ENCODE data around the gene TMPO.
A peak's percentile ranks its signal among the peaks of the same experiment; 100 is the strongest.
"Not testable (repeated sequence)": the region's sequence is repeated elsewhere in the genome, so short reads cannot be mapped to it uniquely, and the experiment has no call there.

TMPO gene, protein sequence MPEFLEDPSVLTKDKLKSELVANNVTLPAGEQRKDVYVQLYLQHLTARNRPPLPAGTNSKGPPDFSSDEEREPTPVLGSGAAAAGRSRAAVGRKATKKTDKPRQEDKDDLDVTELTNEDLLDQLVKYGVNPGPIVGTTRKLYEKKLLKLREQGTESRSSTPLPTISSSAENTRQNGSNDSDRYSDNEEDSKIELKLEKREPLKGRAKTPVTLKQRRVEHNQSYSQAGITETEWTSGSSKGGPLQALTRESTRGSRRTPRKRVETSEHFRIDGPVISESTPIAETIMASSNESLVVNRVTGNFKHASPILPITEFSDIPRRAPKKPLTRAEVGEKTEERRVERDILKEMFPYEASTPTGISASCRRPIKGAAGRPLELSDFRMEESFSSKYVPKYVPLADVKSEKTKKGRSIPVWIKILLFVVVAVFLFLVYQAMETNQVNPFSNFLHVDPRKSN

DNA sequence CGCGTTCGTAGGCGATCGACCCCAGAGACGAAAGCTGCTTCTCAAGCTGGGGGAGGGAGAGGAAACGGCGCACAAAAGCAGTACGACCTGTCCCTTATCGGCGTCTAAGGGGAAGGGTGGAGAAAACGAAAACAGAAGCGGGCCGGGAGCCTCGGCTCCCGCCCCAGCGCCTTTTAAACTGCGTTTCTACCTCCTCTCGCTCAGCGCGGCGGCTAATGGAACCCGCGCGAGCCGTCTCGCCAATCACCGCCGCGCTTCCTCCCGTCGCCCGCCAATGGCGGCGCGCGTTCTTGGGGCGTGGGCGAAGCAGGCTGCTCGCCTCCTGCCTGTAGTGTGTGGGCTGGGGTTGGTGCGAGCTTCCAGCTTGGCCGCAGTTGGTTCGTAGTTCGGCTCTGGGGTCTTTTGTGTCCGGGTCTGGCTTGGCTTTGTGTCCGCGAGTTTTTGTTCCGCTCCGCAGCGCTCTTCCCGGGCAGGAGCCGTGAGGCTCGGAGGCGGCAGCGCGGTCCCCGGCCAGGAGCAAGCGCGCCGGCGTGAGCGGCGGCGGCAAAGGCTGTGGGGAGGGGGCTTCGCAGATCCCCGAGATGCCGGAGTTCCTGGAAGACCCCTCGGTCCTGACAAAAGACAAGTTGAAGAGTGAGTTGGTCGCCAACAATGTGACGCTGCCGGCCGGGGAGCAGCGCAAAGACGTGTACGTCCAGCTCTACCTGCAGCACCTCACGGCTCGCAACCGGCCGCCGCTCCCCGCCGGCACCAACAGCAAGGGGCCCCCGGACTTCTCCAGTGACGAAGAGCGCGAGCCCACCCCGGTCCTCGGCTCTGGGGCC lies at the start of gene TMPO:
Gene TMPO, plus strand, starts transcription at position 304 of the 824 bp plus-strand sequence. Its CDS starts 278 bp downstream, at position 582.
- peak; percentile 93 for DNase-seq

DNA sequence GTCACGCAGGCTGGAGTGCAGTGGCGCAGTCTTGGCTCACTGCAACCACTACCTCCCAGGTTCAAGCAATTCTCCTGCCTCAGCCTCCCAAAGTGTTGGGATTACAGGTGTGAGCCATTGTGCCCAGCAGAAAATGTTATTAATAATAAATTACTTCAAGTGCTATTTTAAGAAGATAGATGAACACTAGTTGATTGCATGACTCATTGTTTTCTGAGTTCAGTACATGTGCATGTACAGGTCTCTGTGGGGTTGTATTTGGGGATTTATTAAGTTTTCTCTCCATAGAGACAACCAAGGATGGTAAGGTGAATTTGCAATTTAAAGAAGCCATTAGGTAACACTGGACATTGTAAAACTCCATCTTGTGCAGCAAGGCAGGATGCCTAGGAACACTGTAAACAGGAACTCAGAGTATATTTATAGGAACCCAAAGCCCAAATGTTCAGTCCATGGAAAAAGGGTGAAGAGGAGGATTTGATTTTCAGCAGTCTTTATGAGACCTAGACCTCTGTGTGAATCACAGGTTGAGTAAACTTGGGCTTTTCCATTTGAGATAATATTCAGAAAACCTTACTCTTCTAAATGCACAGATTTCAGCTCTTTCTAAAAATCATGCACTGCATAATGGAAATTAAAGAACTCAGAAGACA lies 49.3 kb upstream of the TMPO start:
- DNase-seq, result no peak

DNA sequence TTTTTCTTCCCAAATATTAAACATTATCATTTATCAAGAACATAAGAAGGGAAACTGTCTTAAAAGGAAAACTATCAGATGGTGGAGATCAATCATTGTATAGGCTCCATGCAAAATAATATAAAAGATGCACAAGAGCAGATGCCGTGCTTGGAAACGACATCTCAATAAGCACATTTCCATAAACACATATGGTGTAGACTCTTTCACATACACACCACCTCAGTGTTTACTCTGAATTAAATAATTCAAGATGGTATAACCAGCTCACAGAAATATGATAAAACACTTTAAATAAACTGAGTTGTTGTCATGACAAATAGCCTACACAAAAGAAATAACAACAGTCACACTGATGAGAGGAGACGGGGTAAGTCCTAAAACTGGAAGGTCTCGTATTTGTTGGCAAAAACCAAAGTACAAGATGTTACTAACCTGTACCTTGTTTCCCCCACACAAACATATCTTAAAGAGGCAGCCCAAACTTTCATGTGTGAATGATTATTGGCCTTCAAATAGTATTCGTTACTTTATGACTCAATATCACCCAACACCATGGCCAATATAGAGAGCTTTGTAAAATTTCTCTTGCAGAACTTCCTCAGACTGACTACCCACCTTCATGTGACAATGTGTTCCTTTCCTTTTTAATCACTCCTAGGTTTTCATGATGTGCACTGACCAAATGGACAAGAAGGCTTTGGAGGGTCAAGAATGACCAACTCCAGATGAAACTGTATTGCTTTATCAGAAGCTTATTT lies 48.6 kb upstream of the TMPO start:
- DNase-seq, result no peak

DNA sequence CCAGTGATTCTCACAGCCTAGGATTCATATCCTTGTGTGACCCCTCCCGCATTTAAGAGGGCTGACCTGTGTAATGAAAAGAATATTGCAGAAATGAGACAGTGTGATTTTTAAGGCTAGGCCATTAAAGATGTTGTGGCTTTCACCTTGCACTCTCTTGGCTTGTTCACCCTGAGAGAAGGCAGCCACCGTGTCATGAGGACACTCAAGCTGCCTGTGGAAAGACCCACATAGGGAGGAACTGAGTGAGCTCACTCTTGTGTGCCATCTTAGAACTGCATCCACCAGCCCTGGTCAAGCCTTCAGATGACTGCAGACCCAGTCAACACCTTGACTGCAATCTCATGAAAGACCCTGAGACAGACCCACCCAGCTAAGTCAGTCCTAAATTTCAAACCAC lies 46.3 kb upstream of the TMPO start:
- DNase-seq, result no peak

DNA sequence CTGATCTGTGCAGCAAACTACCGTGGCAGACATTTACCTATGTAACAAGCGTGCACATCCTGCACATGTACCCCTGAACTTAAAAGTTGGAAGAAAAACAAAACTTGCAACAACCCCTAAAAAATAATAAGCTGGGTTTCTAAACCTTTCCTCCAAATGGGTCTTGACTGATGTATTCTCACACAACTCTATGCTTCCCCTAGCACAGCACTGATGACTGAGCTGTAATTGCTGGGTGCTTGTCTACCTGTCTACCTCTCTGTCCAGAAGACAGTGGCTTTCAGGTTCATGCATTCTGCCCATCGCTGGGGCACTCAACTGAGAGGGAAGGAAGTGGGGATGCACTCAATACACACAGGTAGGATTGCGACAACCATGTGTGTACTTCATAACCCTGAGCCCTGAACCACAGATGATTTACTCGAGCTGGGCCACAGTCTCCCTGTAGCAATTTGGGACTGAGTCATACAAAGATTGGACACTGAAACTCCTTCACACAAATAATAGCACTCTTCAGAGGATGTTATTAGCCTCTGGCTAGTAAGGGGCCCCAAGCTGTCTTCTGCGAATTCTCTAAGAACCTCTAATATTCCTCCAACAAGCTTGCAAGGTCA lies 44.8 kb upstream of the TMPO start:
- DNase-seq, result no peak

DNA sequence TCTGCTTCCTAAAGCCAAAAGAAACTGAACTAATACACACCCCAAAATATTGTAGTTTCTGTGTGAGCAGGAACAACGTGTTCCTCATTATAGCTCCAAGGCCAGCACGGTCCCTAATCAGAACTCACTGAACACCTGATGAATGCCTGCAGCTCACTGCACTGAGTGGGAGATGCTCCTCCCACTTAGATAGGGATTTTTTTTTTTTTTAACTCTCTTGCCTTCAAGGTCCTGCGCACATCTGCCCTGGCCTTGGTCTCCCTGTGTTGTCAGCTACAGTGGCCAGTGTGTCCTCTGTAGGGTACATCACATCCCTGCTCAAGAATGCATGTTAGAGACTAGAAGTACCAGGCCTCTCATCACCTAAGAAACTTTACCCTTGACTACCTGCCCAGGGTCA lies 44.3 kb upstream of the TMPO start:
- DNase-seq, result no peak

DNA sequence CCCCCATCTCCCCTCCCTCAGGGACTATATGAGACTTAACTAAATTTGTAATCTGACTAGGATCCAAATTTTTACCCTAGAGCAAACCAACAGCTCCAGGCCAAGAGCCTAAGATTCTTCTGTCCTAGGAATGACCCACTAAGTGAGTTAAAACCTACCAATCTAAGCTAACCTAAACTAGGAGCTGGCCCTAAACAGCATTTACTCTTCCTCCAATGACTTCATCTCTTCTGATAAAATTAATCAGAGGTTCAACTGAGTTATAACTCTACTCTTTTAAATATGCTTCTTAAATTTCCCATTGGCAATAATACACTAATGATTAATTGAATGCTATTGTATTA lies 39.9 kb upstream of the TMPO start:
- no peak for DNase-seq

DNA sequence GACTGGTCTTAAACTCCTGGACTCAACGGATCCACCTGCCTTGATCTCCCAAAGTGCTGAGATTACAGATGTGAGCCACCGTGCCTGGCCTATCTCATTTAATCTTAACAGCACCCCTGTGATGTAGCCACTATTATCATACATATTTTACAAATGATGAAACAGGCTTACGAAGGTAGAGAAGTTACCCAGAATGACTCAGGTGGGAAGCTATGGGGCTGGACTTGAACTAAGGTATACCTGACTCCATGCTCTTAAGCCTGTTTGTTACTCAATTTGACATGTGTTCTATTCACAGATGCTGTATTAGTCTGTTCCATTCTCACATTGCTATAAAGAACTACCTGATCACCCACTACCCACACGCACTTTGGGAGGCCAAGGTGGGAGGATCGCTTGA lies 36.8 kb upstream of the TMPO start:
- no peak for DNase-seq

DNA sequence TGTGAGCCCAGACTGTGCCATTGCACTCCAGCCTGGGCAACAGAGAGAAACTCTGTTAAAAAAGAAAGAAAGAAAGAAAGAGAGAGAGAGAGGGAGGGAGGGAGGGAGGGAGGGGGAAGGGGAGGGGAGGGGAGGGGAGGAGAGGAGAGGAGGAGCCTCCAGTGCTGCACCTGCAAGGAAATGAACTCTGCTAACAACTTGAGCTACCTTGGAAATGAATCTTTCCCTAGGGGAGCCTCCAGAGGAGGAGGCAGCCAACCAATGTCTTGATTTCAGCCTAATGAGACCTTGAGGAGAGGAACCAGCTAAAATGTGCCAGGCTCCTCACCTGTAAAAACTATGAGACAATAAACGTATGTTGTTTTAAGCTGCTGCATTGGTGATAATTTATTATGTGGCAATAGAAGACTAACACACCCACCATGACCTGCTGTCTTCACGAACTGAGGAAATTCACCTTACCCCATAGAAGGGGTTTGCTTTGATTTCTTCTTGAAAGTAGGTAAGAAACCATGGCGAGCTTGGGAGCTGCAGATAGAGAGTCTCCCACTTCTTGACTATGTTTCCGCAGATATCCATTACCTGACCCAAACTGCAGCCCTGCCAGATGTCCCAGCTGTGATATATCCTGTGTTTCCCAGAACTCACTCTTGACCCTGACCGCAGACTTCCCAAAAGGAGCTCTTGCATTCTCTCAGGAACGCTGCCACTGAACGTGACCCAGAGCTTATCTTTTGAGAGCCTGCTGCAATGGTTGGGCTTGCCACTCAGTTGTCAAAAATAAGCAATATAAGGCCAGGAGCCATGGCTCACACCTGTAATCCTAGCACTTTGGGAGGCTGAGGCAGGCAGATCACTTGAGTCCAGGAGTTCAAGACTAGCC lies 31.5 kb upstream of the TMPO start:
- DNase-seq, result no peak

DNA sequence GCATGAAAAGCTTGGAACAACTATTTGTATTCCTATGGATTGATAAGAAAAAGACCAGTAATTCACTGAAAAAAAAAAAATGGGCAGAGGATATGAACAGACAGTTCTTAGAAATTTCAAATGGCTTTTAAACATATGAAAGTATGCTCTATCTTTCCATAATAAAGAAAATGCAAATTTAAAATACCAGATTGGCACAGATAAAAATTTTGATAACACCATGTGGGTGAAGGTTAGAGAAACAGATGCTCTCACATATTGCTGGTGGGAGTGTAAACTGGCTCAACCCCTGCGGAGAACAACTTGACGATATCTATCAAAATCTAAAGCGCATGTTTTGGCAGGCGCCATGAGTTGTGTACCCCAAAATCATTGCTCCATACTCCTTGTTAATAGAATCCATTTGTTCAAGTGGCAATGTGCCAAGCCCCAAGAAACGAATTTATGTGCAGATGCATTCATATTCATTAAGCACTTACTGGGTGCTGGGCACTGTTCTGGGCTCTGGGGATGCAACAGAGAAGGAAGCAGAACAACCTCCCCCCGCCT lies 29.5 kb upstream of the TMPO start:
- no peak for DNase-seq

DNA sequence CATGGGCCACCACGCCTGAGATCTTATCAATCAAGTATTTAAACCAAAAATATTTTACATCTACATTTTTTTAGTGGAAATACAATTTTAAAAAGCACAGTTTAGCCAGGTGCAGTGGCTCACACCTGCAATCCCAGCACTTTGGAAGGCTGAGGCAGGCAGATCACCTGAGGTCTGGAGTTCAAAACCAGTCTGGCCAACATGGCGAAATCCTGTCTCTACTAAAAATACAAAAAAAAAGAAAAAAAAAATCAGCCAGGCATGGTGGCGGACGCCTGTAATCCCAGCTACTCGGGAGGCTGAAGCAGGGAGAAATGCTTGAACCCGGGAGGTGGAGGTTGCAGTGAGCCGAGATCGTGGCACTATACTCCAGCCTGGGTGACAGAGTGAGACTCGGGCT lies 27.0 kb upstream of the TMPO start:
- DNase-seq, result not testable (repeated sequence)

DNA sequence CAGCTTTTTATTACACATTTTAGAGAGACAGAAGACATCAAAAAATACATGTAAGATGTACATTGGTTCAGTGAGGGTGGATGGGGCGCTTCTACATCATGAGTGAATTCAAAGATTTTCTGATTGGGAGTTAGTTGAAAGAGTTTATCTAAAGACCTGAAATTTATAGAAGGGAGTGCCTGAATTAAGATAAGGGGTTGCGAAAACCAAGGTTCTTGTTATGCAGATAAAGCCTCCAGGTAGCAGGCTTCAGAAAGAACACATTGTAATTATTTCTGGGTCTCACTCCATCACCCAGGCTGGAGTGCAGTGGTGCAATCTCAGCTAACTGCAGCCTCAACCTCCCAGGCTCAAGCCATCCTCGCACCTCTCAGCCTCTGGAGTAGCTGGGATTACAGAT lies 26.2 kb upstream of the TMPO start:
- no peak for DNase-seq

DNA sequence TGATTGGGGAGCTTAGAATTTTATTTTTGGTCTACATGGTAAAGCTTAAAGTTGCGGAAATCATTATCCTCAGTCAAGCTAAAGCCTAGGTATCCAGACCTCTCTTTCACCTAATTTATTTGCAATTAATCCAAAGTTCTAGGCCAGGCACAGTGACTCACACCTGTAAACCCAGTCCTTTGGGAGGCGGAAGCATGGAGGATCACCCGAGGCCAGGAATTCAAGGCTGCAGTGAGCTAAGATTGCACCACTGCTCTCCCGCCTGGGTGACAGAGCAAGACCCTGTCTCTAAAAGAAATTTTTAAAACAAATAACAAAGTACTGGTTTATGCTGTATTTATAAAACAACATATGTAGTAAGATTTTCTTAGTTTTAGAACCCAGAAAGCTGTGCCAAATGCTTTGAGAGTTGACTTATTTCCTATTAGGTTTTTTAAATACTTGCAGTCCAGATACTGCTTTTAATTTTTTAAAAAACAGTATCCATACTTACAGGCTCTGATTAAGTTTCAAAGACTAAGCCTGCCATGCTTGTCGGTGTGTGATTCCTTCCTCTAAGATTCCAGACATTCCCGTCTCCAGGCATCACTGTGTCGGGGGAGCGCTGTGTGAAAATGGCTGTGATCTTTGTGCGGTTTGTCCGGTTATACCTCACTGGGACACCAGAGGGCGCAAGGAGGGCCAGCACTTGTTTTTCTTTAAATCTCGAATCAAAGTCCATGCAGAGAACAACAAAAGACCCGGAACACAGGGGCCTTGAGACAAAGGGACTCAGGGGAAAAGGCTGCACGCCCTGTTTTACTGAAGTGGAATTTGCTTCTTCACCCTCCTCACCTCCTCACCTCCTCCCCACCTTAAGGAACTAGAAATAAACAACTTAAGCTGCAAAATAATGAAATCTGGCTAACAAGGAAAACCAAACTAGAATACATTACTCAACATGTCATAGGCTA lies 24.6 kb upstream of the TMPO start:
- peak; percentile 83 for DNase-seq

DNA sequence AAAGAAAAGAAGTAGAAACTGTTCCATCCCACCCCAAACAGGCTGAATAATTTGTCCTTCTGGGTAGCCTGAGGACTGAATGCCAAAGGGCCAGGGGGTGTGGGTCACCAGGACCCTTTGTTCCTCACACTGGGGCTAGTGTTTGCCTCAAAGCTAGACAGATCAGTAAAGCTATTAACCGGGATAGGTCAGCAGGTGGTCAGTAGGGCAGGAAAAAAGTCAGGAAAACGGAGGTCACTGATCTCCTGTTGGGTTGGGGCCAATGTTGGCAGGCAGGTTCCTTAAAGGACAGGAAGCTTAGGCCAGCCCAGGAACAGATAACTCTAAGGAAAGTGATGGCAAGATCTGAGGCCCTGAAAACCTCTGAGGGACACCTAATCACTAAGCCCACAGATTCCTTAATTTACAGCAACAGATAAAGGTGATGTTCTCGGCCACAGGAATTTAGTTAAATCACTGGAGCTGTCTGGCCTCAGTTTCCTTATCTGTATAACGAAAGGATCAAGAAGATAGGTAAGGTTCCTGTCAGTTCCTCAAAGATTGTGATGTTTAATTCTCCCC lies 22.7 kb upstream of the TMPO start:
- DNase-seq, result no peak

DNA sequence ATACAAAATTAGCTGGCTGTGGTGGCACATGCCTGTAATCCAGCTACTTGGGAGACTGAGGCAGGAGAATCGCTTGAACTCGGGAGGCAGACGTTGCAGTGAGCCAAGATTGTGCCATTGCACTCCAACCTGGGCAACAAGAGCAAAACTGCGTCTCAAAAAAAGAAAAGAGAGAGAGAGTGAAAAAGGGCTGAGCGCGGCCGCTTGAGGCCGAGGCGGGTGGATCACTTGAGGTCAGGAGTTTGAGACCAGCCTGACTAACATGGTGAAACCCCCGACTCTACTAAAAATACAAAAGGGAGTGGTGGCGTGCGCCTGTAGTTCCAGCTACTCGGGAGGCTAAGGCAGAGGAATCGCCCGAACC lies 14.1 kb upstream of the TMPO start:
- DNase-seq, result not testable (repeated sequence)

DNA sequence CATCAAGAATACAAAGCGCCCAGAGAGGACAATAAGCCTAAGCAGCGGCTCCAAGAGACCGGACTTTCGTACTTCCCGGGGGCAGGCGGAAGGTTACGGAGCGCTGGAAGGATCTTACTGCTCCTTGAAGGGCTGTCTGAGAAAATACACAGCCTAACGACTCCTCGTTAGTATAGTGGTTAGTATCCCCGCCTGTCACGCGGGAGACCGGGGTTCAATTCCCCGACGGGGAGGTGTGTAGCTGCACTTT lies 12.1 kb upstream of the TMPO start:
- DNase-seq, result peak; percentile 81

DNA sequence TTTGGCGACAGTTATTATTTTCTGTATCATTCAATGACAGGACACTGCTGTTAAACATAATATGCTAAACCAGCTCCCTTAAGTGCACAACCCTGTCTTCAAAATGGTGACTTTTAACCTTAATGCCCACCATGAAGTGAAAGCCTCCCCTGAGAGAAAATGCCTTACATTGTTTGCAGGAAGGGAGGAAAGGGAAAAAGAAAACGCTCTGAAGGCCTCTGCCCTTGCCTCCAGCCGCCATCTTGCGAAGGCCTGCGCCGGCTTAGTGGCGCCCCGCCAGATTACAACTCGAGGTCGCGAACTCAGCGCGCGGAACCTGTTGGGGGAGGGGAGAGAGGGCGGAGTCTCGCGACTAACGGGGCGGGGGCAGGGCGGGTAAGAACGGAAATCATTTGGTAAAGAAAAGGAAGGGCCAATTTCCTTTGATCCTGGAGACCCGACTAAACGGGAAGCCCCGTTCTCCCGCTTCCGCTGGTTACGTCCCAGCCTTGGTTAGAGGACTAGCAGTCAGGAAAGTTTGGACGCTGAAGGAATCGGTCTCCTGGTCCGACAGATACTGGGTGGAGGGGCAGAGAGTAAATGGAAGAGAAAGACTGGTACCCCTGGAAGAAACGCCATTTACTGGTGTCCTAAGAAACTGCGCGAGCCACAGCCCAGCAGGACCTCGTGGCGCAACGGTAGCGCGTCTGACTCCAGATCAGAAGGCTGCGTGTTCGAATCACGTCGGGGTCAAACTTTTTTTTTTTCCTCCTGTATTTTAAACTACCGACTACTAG lies 11.6 kb upstream of the TMPO start:
- DNase-seq, result peak; percentile 91

DNA sequence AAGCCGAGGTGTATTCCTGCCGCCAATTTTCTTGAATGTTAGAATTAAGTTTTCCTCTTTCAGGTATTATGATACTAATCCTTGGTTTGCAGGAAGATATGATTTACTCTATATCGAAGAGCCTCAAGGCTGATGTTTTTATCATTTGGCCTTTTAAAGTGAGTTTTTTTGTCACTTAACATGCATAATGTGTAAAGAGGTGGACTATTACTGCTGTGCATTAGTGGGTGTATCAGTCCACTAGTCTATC lies 11.1 kb upstream of the TMPO start:
- DNase-seq, result no peak

DNA sequence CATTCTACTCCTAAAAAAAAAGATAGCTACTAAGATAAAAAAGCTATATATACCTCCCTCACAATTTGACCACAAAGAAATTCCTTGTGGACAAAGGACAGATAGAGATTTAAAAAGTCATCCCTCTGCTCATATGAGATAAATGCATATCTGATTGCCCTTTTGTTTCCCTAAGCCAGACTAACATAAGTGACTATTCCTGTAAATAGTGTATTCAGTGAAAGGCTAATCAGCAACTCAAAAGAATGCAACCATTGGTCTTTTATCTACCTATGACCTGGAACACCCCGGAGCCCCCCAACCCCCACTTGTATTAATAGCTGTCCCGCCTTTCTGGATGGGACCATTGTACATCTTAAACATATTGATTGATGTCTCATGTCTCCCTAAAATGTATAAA lies 6.3 kb upstream of the TMPO start:
- no peak for DNase-seq

Measured in COR-L47 (cell line).